HEK293 (cell line): ENCODE measurements around the gene SDS.
A peak's percentile ranks its signal among the peaks of the same experiment; 100 is the strongest.

ENCODE experiments used
- CTCF ChIA-PET: fragments of 350-600 bp; formaldehyde crosslinking; extraction: SDS; loops from one replicate; lab custom pipeline; 2021; ENCODE audit warnings: antibody characterized with exemption; lab: Yijun Ruan, JAX
- POLR2A ChIA-PET: fragments of 300-600 bp; formaldehyde crosslinking; extraction: SDS; loops from one replicate; lab custom pipeline; 2020; ENCODE audit warnings: antibody characterized with exemption, inconsistent platforms; lab: Yijun Ruan, JAX
- H3K27ac ChIP-seq: fragments of 200-500 bp; sonication (Bioruptor generic); 2 replicates; pipeline ENCODE4 v1.5.1; 2014; ENCODE audit warnings: low read depth, low read length, control low read depth, inconsistent platforms; ENCODE audit errors: extremely low read depth
- H3K36me3 ChIP-seq, 2 experiments: fragments of 200-500 bp in 1 of 2; sonication (Bioruptor generic) in 1 of 2; 1 replicate in 1 of 2; 2 replicates in 1 of 2; pipeline ENCODE4 v1.5.1; 2014 to 2017; ENCODE audit warnings: inconsistent platforms in 2 of 2, low read length in 2 of 2; ENCODE audit not compliant: control insufficient read depth in 2 of 2, insufficient read depth in 1 of 2
- H3K4me1 ChIP-seq: fragments of 200-500 bp; sonication (Bioruptor generic); 2 replicates; pipeline ENCODE4 v1.5.1; 2014; ENCODE audit warnings: mild to moderate bottlenecking, low read length, inconsistent platforms; ENCODE audit not compliant: control insufficient read depth, insufficient read depth
- H3K4me3 ChIP-seq: 2 replicates; pipeline ENCODE4 v1.5.1; 2011; ENCODE audit warnings: low read depth, mild to moderate bottlenecking, control low read depth, low read length, moderate library complexity
- H3K9me3 ChIP-seq: fragments of 200-500 bp; sonication (Bioruptor generic); 2 replicates; pipeline ENCODE4 v1.5.1; 2014; ENCODE audit warnings: low read depth, low read length, inconsistent platforms; ENCODE audit not compliant: control insufficient read depth, insufficient read depth
- BCL11B ChIP-seq: fragments of 450-650 bp; formaldehyde crosslinking; IDR thresholded peaks from 2 replicates; pipeline ENCODE4 v1.5.1; 2016; ENCODE audit warnings: low read depth, missing biosample characterization, missing genetic modification characterization
- EGR2 ChIP-seq: fragments of 450-650 bp; formaldehyde crosslinking; IDR thresholded peaks from 2 replicates; pipeline ENCODE4 v1.5.1; 2016; ENCODE audit warnings: low read depth, missing biosample characterization, missing genetic modification characterization
- GLIS1 ChIP-seq: fragments of 450-650 bp; formaldehyde crosslinking; IDR thresholded peaks from 2 replicates; pipeline ENCODE4 v1.5.1; 2016; ENCODE audit warnings: missing biosample characterization, missing genetic modification characterization
- KLF10 ChIP-seq: fragments of 450-650 bp; IDR thresholded peaks from 2 replicates; pipeline ENCODE4 v1.5.1; 2018; ENCODE audit warnings: missing biosample characterization, mild to moderate bottlenecking, missing genetic modification characterization
- KLF16 ChIP-seq: fragments of 450-650 bp; formaldehyde crosslinking; IDR thresholded peaks from 2 replicates; pipeline ENCODE4 v1.5.1; 2017; ENCODE audit warnings: missing biosample characterization, missing genetic modification characterization
- KLF17 ChIP-seq: fragments of 450-650 bp; formaldehyde crosslinking; IDR thresholded peaks from 2 replicates; pipeline ENCODE4 v1.5.1; 2016; ENCODE audit warnings: missing biosample characterization, missing genetic modification characterization
- SP3 ChIP-seq: fragments of 450-650 bp; formaldehyde crosslinking; IDR thresholded peaks from 2 replicates; pipeline ENCODE4 v1.5.1; 2016; ENCODE audit warnings: missing biosample characterization, missing genetic modification characterization
- ZBTB17 ChIP-seq: fragments of 450-650 bp; formaldehyde crosslinking; IDR thresholded peaks from 2 replicates; pipeline ENCODE4 v1.5.1; 2016; ENCODE audit warnings: missing biosample characterization, missing genetic modification characterization
- ZBTB48 ChIP-seq: fragments of 450-650 bp; formaldehyde crosslinking; IDR thresholded peaks from 2 replicates; pipeline ENCODE4 v1.5.1; 2016; ENCODE audit warnings: missing biosample characterization, missing genetic modification characterization
- ZFHX2 ChIP-seq: fragments of 450-650 bp; formaldehyde crosslinking; conservative IDR thresholded peaks from 2 replicates; pipeline ENCODE4 v1.5.1; 2016; ENCODE audit warnings: missing biosample characterization, missing genetic modification characterization
- ZFP69B ChIP-seq: fragments of 450-650 bp; formaldehyde crosslinking; IDR thresholded peaks from 2 replicates; pipeline ENCODE4 v1.5.1; 2016; ENCODE audit warnings: missing biosample characterization, missing genetic modification characterization
- ZNF114 ChIP-seq: fragments of 450-650 bp; formaldehyde crosslinking; IDR thresholded peaks from 2 replicates; pipeline ENCODE4 v1.5.0; 2017; ENCODE audit warnings: missing biosample characterization, missing genetic modification characterization
- ZNF202 ChIP-seq: fragments of 450-650 bp; formaldehyde crosslinking; IDR thresholded peaks from 2 replicates; pipeline ENCODE4 v1.5.1; 2016; ENCODE audit warnings: missing biosample characterization, missing genetic modification characterization, borderline replicate concordance
- ZNF335 ChIP-seq: fragments of 450-650 bp; formaldehyde crosslinking; conservative IDR thresholded peaks from 2 replicates; pipeline ENCODE4 v1.5.1; 2016; ENCODE audit warnings: missing biosample characterization, missing genetic modification characterization
- ZNF391 ChIP-seq: fragments of 450-650 bp; formaldehyde crosslinking; IDR thresholded peaks from 2 replicates; pipeline ENCODE4 v1.5.1; 2016; ENCODE audit warnings: low read depth, missing biosample characterization, missing genetic modification characterization, borderline replicate concordance
- ZNF394 ChIP-seq: fragments of 450-650 bp; formaldehyde crosslinking; IDR thresholded peaks from 2 replicates; pipeline ENCODE4 v1.5.1; 2016; ENCODE audit warnings: missing biosample characterization, missing genetic modification characterization, mild to moderate bottlenecking, moderate library complexity, borderline replicate concordance
- ZNF404 ChIP-seq: fragments of 450-650 bp; formaldehyde crosslinking; IDR thresholded peaks from 2 replicates; pipeline ENCODE4 v1.5.1; 2017; ENCODE audit warnings: missing biosample characterization, missing genetic modification characterization
- ZNF416 ChIP-seq: fragments of 450-650 bp; formaldehyde crosslinking; IDR thresholded peaks from 2 replicates; pipeline ENCODE4 v1.5.1; 2016; ENCODE audit warnings: missing biosample characterization, missing genetic modification characterization
- ZNF473 ChIP-seq: fragments of 450-650 bp; formaldehyde crosslinking; IDR thresholded peaks from 2 replicates; pipeline ENCODE4 v1.5.1; 2017; ENCODE audit warnings: missing biosample characterization, missing genetic modification characterization
- ZNF521 ChIP-seq: fragments of 450-650 bp; formaldehyde crosslinking; IDR thresholded peaks from 2 replicates; pipeline ENCODE4 v1.5.1; 2017; ENCODE audit warnings: missing biosample characterization, mild to moderate bottlenecking, missing genetic modification characterization
- ZNF561 ChIP-seq: fragments of 450-650 bp; IDR thresholded peaks from 2 replicates; pipeline ENCODE4 v1.5.1; 2018; ENCODE audit warnings: missing biosample characterization, missing genetic modification characterization, borderline replicate concordance
- ZNF624 ChIP-seq: fragments of 450-650 bp; formaldehyde crosslinking; IDR thresholded peaks from 2 replicates; pipeline ENCODE4 v1.5.1; 2017; ENCODE audit warnings: missing biosample characterization, missing genetic modification characterization
- ZNF707 ChIP-seq: fragments of 450-650 bp; formaldehyde crosslinking; IDR thresholded peaks from 2 replicates; pipeline ENCODE4 v1.5.1; 2016; ENCODE audit warnings: missing biosample characterization, missing genetic modification characterization
- ZNF76 ChIP-seq: fragments of 450-650 bp; formaldehyde crosslinking; IDR thresholded peaks from 2 replicates; pipeline ENCODE4; 2016; ENCODE audit warnings: low read depth, missing biosample characterization, missing genetic modification characterization, borderline replicate concordance
- ZNF768 ChIP-seq: fragments of 450-650 bp; formaldehyde crosslinking; IDR thresholded peaks from 2 replicates; pipeline ENCODE4 v1.5.1; 2018; ENCODE audit warnings: missing biosample characterization, mild to moderate bottlenecking, missing genetic modification characterization
- TF ChIP-seq, protein P1 (sequence below): fragments of 450-650 bp; formaldehyde crosslinking; optimal IDR thresholded peaks from 2 replicates; pipeline ENCODE3; 2016; ENCODE audit warnings: missing biosample characterization, mild to moderate bottlenecking, missing genetic modification characterization

SDS gene

DNA sequence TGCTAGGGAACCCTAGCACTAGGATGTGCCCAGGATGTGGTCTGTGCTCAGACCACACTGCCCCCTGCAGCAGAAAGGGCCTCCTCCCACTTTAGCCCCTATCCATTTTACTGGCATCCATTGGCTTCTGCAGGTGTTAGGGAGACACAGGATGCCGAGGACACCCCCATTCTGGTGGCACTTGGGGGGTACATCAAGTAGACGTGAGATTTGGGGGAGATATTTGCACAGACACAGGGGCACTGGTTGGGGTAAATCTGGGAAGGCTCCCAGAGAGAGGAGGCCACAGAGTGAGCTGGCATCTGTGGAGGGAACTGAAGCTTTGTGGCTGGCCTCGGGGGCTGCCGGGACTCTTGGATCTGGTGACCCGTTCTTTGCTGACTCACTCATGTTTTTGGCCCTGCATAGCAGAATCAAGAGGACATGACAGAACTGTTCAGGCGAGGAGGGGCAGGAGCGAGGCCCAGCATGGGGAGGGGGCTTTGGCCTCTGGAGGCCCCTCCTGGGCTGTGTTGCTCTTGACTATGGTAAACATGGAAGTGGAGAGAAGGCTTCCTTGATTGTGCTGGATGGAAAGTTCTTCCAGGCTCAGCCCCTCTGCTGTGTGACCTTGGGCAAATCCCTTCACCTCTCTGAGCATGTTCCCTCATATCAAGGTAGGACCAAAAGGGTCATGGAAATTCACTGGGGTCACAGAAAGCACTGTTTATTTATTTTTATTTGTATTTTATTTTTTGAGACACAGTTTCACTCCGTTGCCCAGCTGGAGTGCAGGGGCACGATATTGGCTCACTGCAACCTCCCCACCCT, 43.5 kb downstream of the SDS start:
- H3K36me3 ChIP-seq: peaks cover 0 to 3% of the 10 kb centered on the region in 2 experiments; a peak in 2 of 3 replicates
- no peaks in the 10 kb centered on the region for H3K9me3 ChIP-seq
- no peak overlapping the region for H3K27ac ChIP-seq
- H3K4me3 ChIP-seq: no peak overlapping the region
- CTCF ChIA-PET: no interaction called here
- no peak for TF ChIP-seq ZNF521
- no peak for TF ChIP-seq ZFHX2 (tag by site-specific recombination)
- 0 out of 2 replicates have a peak, but pooled peaks have one; percentile 67 for TF ChIP-seq ZNF768 (tag by site-specific recombination)
- TF ChIP-seq ZNF76: no peak
- H3K4me1 ChIP-seq: no peaks in the 10 kb centered on the region
- POLR2A ChIA-PET: no interaction called here

DNA sequence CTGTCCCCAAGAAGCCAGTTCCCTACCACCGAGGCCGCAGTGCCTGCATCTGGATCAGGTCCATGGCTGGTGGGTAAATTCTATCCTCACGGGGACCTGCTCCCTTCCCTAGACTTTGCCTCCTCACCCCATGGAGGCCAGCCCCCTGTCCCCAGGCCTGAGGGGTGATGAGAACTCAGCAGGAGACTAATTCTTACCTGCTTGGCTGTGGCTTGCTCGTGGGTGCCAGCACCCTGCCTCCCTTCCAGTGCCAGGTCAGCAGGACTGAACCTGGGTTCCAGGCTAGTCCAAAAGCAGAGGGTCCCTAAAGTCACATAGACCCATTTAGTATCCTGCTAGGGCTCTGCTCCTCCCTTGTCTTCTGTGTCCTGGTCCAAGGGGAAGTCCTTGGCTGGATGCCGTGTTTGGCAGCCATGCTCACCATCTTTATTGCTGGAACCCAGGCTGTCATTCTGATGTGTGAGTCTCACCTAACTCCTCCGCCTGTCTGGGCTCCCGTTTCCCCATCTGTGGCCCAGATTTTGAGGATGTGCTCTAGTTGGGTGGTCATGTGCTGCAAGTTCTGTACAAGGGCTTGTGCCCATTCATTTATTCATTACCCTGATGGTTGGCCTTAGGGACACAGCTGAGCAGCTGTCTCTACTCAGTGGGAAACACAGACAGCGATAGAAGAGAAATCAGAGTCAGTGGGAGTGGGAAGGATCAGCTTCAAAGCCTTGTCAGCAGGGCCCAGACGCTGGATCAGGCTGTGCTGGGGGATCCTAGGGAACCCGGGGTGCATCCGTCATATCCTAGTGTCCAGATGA, 44.4 kb downstream of the SDS start:
- POLR2A ChIA-PET: interaction anchor here (1.0 kb wide), 1 partner anchor 24 kb away, joined by 9 read pairs; the partner anchor contains the start of gene SLC8B1
- no peak overlapping the region; the same call in 1 of the 2 replicates for H3K27ac ChIP-seq
- H3K4me3 ChIP-seq: peak overlapping the region; percentile 51
- no peaks in the 10 kb centered on the region for H3K9me3 ChIP-seq
- H3K4me1 ChIP-seq: no peaks in the 10 kb centered on the region
- peaks cover 0 to 3% of the 10 kb centered on the region in 2 experiments; a peak in 2 of 3 replicates for H3K36me3 ChIP-seq
- CTCF ChIA-PET: interaction anchor here (0.6 kb wide), 1 partner anchor 59 kb away, joined by 3 read pairs; no protein-coding TSS in a partner anchor
- TF ChIP-seq ZNF416 (no peak), ZBTB17 (tag by site-specific recombination) (peak; percentile 16; the same call in 1 of the 2 replicates), ZNF202 (no peak), KLF17 (tag by site-specific recombination) (0 out of 2 replicates have a peak, but pooled peaks have one; percentile 6), ZBTB48 (tag by site-specific recombination) (peak; percentile 57; the same call in 1 of the 2 replicates), ZNF335 (no peak; the same call in 1 of the 2 replicates), ZNF707 (tag by site-specific recombination) (no peak)

DNA sequence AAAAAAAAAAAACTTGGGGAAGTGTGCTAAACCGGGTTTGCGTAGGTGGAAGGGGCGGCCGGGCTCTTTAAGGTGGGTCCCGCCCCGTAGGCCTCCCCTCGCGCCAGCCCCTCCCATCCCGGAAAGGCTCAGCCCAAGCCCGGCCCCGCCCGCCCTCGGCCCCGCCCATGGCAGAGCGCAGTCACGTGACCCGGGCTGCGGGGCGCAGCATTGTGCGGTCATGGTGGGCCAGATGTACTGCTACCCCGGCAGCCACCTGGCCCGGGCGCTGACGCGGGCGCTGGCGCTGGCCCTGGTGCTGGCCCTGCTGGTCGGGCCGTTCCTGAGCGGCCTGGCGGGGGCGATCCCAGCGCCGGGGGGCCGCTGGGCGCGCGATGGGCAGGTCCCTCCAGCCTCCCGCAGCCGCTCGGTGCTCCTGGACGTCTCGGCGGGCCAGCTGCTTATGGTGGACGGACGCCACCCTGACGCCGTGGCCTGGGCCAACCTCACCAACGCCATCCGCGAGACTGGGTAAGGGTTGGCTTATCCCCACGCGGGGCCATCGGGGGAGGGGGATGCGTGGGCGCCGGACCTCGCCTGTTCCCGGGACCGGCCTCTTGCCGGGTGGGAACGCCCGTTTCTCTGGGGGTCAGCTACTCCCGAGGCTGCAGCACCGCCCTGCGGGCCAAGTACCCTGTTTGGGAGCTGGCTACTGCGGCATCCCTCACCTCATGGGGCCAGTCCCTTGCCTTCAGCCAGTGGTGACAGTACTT, 45.1 kb downstream of the SDS start, which contains the start of gene PLBD2:
Gene PLBD2, plus strand, starts transcription at position 207 of the 752 bp plus-strand sequence. Its CDS starts 14 bp downstream, at position 221.
- H3K4me1 ChIP-seq: no peaks in the 10 kb centered on the region
- H3K9me3 ChIP-seq: no peaks in the 10 kb centered on the region
- ChIA-PET POLR2A (interaction anchor here (1.0 kb wide), 1 partner anchor 23 kb away, joined by 9 read pairs; the partner anchor contains the start of gene SLC8B1), CTCF (no interaction called here)
- H3K4me3 ChIP-seq: peak within 1 kb of the TSS; percentile 51
- H3K27ac ChIP-seq: peak within 1 kb of the TSS; percentile 57; the same call in 1 of the 2 replicates
- peaks cover 0 to 3% of the 10 kb centered on the region in 2 experiments; a peak in 2 of 3 replicates for H3K36me3 ChIP-seq
- TF ChIP-seq SP3: peak; percentile 94
- peak; percentile 82; the same call in 1 of the 2 replicates for TF ChIP-seq ZNF561 (tag by site-specific recombination)
- peak; percentile 23 for TF ChIP-seq ZNF335
- TF ChIP-seq KLF16 (tag by site-specific recombination): peak; percentile 72
- TF ChIP-seq ZNF473 (tag by site-specific recombination): no peak
- peak; percentile 92 for TF ChIP-seq ZNF394 (tag by site-specific recombination)
- TF ChIP-seq ZFHX2 (tag by site-specific recombination): peak; percentile 40
- TF ChIP-seq BCL11B: no peak
- TF ChIP-seq, protein P1, sequence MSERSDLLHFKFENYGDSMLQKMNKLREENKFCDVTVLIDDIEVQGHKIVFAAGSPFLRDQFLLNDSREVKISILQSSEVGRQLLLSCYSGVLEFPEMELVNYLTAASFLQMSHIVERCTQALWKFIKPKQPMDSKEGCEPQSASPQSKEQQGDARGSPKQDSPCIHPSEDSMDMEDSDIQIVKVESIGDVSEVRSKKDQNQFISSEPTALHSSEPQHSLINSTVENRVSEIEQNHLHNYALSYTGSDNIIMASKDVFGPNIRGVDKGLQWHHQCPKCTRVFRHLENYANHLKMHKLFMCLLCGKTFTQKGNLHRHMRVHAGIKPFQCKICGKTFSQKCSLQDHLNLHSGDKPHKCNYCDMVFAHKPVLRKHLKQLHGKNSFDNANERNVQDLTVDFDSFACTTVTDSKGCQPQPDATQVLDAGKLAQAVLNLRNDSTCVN (tag by site-specific recombination): peak; percentile 43
- peak; percentile 48 for TF ChIP-seq GLIS1
- TF ChIP-seq KLF10: peak; percentile 61; the same call in 1 of the 2 replicates
- TF ChIP-seq ZFP69B (tag by site-specific recombination): peak; percentile 93
- 0 out of 2 replicates have a peak, but pooled peaks have one; percentile 9 for TF ChIP-seq EGR2
- no peak for TF ChIP-seq ZNF404 (tag by site-specific recombination)
- TF ChIP-seq ZNF624 (tag by site-specific recombination): no peak
- no peak for TF ChIP-seq ZNF391
- no peak for TF ChIP-seq ZNF114
- TF ChIP-seq ZNF76: peak; percentile 15; the same call in 1 of the 2 replicates
